PFSK-1 (cell line): ENCODE measurements around the gene SPAG9.

ENCODE experiments used
- FOXP2 ChIP-seq: optimal IDR thresholded peaks from 2 replicates; pipeline ENCODE3; 2011; ENCODE audit warnings: borderline replicate concordance, control low read depth, inconsistent platforms; ENCODE audit not compliant: insufficient read depth; ENCODE audit errors: extremely low read length, extremely low read depth
- POLR2AphosphoS5 ChIP-seq: IDR thresholded peaks from 2 replicates; pipeline ENCODE4 v1.6.1; 2012; ENCODE audit warnings: low read depth, mild to moderate bottlenecking, control low read depth, low read length, moderate library complexity
- REST ChIP-seq, 2 experiments: IDR thresholded peaks; 2 replicates each; pipeline versions ENCODE4 v1.6.1 to v1.8.0; 2011 to 2012; ENCODE audit warnings: low read depth in 2 of 2, low read length in 2 of 2, control low read depth in 1 of 2, inconsistent platforms in 1 of 2, mild to moderate bottlenecking in 1 of 2, moderate library complexity in 1 of 2; ENCODE audit not compliant: insufficient read depth in 1 of 2
- SIN3A ChIP-seq: IDR thresholded peaks from 2 replicates; pipeline ENCODE4 v1.6.1; 2012; ENCODE audit warnings: mild to moderate bottlenecking, low read length, moderate library complexity, borderline replicate concordance; ENCODE audit not compliant: insufficient read depth
- TAF1 ChIP-seq: IDR thresholded peaks from 2 replicates; pipeline ENCODE4 v1.6.1; 2012; ENCODE audit warnings: low read length, control low read depth, borderline replicate concordance; ENCODE audit not compliant: insufficient read depth

The SPAG9 gene

GRCh38 chr17:50939542-50939794 lies 181.2 kb downstream of the SPAG9 start:
- TF ChIP-seq REST (IDR thresholded peaks at IDR 0.05; ENCODE audit: insufficient read depth in 1 of 2, low read depth in 2 of 2, low read length in 2 of 2) (no peak), SIN3A (no peak), TAF1 (no peak), POLR2AphosphoS5 (no peak), FOXP2 (no peak)

- TF ChIP-seq FOXP2 (no peak), TAF1 (no peak), POLR2AphosphoS5 (no peak), REST (IDR thresholded peaks at IDR 0.05; ENCODE audit: insufficient read depth in 1 of 2, low read depth in 2 of 2, low read length in 2 of 2) (no peak), SIN3A (no peak)
Measured at GRCh38 chr17:50938821-50939541, 181.7 kb downstream of the SPAG9 start.

- TF ChIP-seq TAF1 (no peak), REST (IDR thresholded peaks at IDR 0.05; ENCODE audit: insufficient read depth in 1 of 2, low read depth in 2 of 2, low read length in 2 of 2) (no peak), SIN3A (no peak), POLR2AphosphoS5 (no peak), FOXP2 (no peak)
Measured at GRCh38 chr17:50935996-50936266, 184.7 kb downstream of the SPAG9 start.

- TF ChIP-seq SIN3A, result no peak
- TF ChIP-seq REST (IDR thresholded peaks at IDR 0.05; ENCODE audit: insufficient read depth in 1 of 2, low read depth in 2 of 2, low read length in 2 of 2), result no peak
- TF ChIP-seq FOXP2, result no peak
- TF ChIP-seq TAF1, result no peak
- no peak for TF ChIP-seq POLR2AphosphoS5
Measured at GRCh38 chr17:50935221-50935995, 185.3 kb downstream of the SPAG9 start.
